BJ (cell line): ENCODE results near the gene PHF11. TPM values are rescaled to one million over a fixed set of nuclear protein-coding genes. Genes with fewer than 3 reads are reported as not detected.
A peak's percentile ranks its signal among the peaks of the same experiment; 100 is the strongest.
"Not testable (repeated sequence)": the region's sequence is repeated elsewhere in the genome, so short reads cannot be mapped to it uniquely, and the experiment has no call there.

Source experiments
- CTCF ChIA-PET: fragments of 350-600 bp; formaldehyde crosslinking; extraction: SDS; loops from one replicate; lab custom pipeline; 2021; ENCODE audit warnings: antibody characterized with exemption, inconsistent platforms; lab: Yijun Ruan, JAX
- POLR2A ChIA-PET: fragments of 300-600 bp; sonication (Branson Sonifier 250); formaldehyde crosslinking; extraction: SDS; loops from one replicate; lab custom pipeline; 2021; ENCODE audit warnings: antibody characterized with exemption; lab: Charles Lee
- DNase-seq: peaks from one replicate; pipeline ENCODE4 v3.0.0-alpha.2; 2011; ENCODE audit warnings: low read depth
- H3K27me3 ChIP-seq: 2 replicates; pipeline ENCODE4 v1.6.0; 2011; ENCODE audit warnings: low read length; ENCODE audit not compliant: control insufficient read depth, insufficient read depth
- H3K36me3 ChIP-seq: 2 replicates; pipeline ENCODE4 v1.5.1; 2011; ENCODE audit warnings: low read length; ENCODE audit not compliant: control insufficient read depth, insufficient read depth
- H3K4me3 ChIP-seq: 2 replicates; pipeline ENCODE4 v1.5.1; 2011; ENCODE audit warnings: low read depth, mild to moderate bottlenecking, control low read depth, low read length
- CTCF ChIP-seq: IDR thresholded peaks from 2 replicates; pipeline ENCODE4 v1.5.1; 2011; ENCODE audit warnings: low read depth, mild to moderate bottlenecking, control low read depth, inconsistent platforms, low read length, moderate library complexity; ENCODE audit not compliant: insufficient read depth
- polyA plus RNA-seq: library from polyadenylated mRNA; depleted of rRNA; stranded (reverse); fragments of >200 nt; gene quantifications from 2 replicates; pipeline ENCODE4 v1.2.3, GENCODE V29; 2011

Gene PHF11
- polyA plus RNA-seq, 1 experiment: 18.7 TPM

GRCh38 chr13:49472186-49472585 lies 23.6 kb upstream of the PHF11 start:
- Histone ChIP-seq H3K4me3 (no peak overlapping the region), H3K36me3 (peaks cover 3% of the 10 kb centered on the region; the same call in 1 of the 2 replicates), H3K27me3 (no peaks in the 10 kb centered on the region)
- ChIA-PET POLR2A (no interaction called here), CTCF (no interaction called here)
- no peak for DNase-seq
- no peak for TF ChIP-seq CTCF

- no peak for TF ChIP-seq CTCF
- ChIA-PET POLR2A (no interaction called here), CTCF (interaction anchor here (0.6 kb wide), 1 partner anchor 30 kb away, joined by 3 read pairs; no protein-coding TSS in a partner anchor)
- DNase-seq: no peak
- Histone ChIP-seq H3K36me3 (peaks cover 5% of the 10 kb centered on the region; the same call in 1 of the 2 replicates), H3K27me3 (no peaks in the 10 kb centered on the region), H3K4me3 (no peak overlapping the region)
Observed at GRCh38 chr13:49476529-49476928, 19.2 kb upstream of the PHF11 start.

GRCh38 chr13:49481788-49482187 lies 14.0 kb upstream of the PHF11 start:
- peaks cover 2% of the 10 kb centered on the region; the same call in 1 of the 2 replicates for H3K36me3 ChIP-seq
- no peak for DNase-seq
- ChIA-PET CTCF (interaction anchor here (0.7 to 0.8 kb wide), 2 partner anchors 14 to 28 kb away, joined by 3 read pairs; no protein-coding TSS in a partner anchor), POLR2A (no interaction called here)
- H3K4me3 ChIP-seq: no peak overlapping the region
- TF ChIP-seq CTCF: no peak
- no peaks in the 10 kb centered on the region for H3K27me3 ChIP-seq

GRCh38 chr13:49488563-49488962 lies 7.2 kb upstream of the PHF11 start:
- POLR2A ChIA-PET: no interaction called here
- no peak for DNase-seq
- Histone ChIP-seq H3K4me3 (no peak overlapping the region), H3K36me3 (no peaks in the 10 kb centered on the region; the same call in 1 of the 2 replicates), H3K27me3 (no peaks in the 10 kb centered on the region)
- CTCF ChIA-PET: no interaction called here
- no peak for TF ChIP-seq CTCF

- ChIA-PET CTCF (interaction anchor here (1.0 to 1.4 kb wide), 2 partner anchors 12 to 34 kb away, joined by 3 read pairs; no protein-coding TSS in a partner anchor), POLR2A (no interaction called here)
- TF ChIP-seq CTCF: no peak
- no peaks in the 10 kb centered on the region for H3K27me3 ChIP-seq
- no peak for DNase-seq
- no peaks in the 10 kb centered on the region for H3K36me3 ChIP-seq
- H3K4me3 ChIP-seq: peak overlapping the region; percentile 44
Observed at GRCh38 chr13:49494645-49495044, 1.1 kb upstream of the PHF11 start.

GRCh38 chr13:49496837-49497236 lies 1.1 kb downstream of the PHF11 start:
- DNase-seq, H3K4me3 ChIP-seq, H3K27me3 ChIP-seq, POLR2A ChIA-PET, H3K36me3 ChIP-seq: not testable (repeated sequence)
- CTCF ChIA-PET: interaction anchor here (0.7 to 1.3 kb wide), 3 partner anchors 9 to 194 kb away, joined by 3 to 4 read pairs (median 3); no protein-coding TSS in a partner anchor
